KMS-11 (cell line): ENCODE measurements around the gene RHBDD1.

Experiments
- H2AFZ ChIP-seq: fragments of 200-600 bp; sonication (generic); 2 replicates; pipeline ENCODE4 v1.6.1; 2016; ENCODE audit warnings: antibody characterized with exemption, mixed run types, low read depth
- H3K27ac ChIP-seq: fragments of 200-600 bp; sonication (generic); 2 replicates; pipeline ENCODE4 v1.6.1; 2016; ENCODE audit warnings: mild to moderate bottlenecking, mixed run types
- H3K27me3 ChIP-seq: fragments of 200-600 bp; sonication (generic); 2 replicates; pipeline ENCODE4 v1.6.1; 2017; ENCODE audit warnings: mild to moderate bottlenecking, low read depth, mixed run types, moderate library complexity; ENCODE audit not compliant: insufficient read depth
- H3K36me3 ChIP-seq: fragments of 200-600 bp; sonication (generic); 2 replicates; pipeline ENCODE4 v1.6.1; 2017; ENCODE audit warnings: mild to moderate bottlenecking, mixed run types; ENCODE audit not compliant: insufficient read depth
- H3K4me1 ChIP-seq: fragments of 200-600 bp; sonication (generic); 2 replicates; pipeline ENCODE4 v1.6.1; 2016; ENCODE audit warnings: mild to moderate bottlenecking, low read depth, mixed run types; ENCODE audit not compliant: poor library complexity, severe bottlenecking
- H3K4me2 ChIP-seq: fragments of 200-600 bp; sonication (generic); 2 replicates; pipeline ENCODE4 v1.7.0; 2016; ENCODE audit warnings: mild to moderate bottlenecking, mixed run types
- H3K4me3 ChIP-seq: fragments of 200-600 bp; sonication (generic); IDR thresholded peaks from 2 replicates; pipeline ENCODE4 v1.6.1; 2017; ENCODE audit warnings: low read depth, low read length, mixed read lengths; ENCODE audit not compliant: insufficient read depth
- H3K79me2 ChIP-seq: fragments of 200-600 bp; sonication (generic); 2 replicates; pipeline ENCODE4 v1.6.1; 2016; ENCODE audit warnings: low read depth, mixed run types; ENCODE audit not compliant: insufficient read depth
- H3K9ac ChIP-seq: fragments of 200-600 bp; sonication (generic); 2 replicates; pipeline ENCODE4 v1.6.1; 2016; ENCODE audit warnings: mild to moderate bottlenecking, mixed run types
- H4K20me1 ChIP-seq: fragments of 200-600 bp; sonication (generic); 2 replicates; pipeline ENCODE4 v1.6.1; 2016; ENCODE audit warnings: mild to moderate bottlenecking, mixed run types; ENCODE audit not compliant: insufficient read depth
- TF ChIP-seq, protein P1 (sequence below): fragments of 200-600 bp; sonication (generic); conservative IDR thresholded peaks from 2 replicates; pipeline ENCODE4 v1.6.1; 2017; ENCODE audit warnings: low read depth, mild to moderate bottlenecking, antibody characterized with exemption, low read length, moderate library complexity, mixed read lengths

RHBDD1 gene

GRCh38 chr2:226910384-226910783 is 74.5 kb downstream of the RHBDD1 start:
- TF ChIP-seq, protein P1, sequence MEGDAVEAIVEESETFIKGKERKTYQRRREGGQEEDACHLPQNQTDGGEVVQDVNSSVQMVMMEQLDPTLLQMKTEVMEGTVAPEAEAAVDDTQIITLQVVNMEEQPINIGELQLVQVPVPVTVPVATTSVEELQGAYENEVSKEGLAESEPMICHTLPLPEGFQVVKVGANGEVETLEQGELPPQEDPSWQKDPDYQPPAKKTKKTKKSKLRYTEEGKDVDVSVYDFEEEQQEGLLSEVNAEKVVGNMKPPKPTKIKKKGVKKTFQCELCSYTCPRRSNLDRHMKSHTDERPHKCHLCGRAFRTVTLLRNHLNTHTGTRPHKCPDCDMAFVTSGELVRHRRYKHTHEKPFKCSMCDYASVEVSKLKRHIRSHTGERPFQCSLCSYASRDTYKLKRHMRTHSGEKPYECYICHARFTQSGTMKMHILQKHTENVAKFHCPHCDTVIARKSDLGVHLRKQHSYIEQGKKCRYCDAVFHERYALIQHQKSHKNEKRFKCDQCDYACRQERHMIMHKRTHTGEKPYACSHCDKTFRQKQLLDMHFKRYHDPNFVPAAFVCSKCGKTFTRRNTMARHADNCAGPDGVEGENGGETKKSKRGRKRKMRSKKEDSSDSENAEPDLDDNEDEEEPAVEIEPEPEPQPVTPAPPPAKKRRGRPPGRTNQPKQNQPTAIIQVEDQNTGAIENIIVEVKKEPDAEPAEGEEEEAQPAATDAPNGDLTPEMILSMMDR, result no peak
- Histone ChIP-seq H4K20me1 (no peaks in the 10 kb centered on the region), H3K79me2 (no peaks in the 10 kb centered on the region), H2AFZ (no peak overlapping the region), H3K27me3 (no peaks in the 10 kb centered on the region), H3K4me3 (no peak overlapping the region), H3K27ac (no peak overlapping the region), H3K36me3 (no peaks in the 10 kb centered on the region), H3K4me2 (no peak overlapping the region), H3K9ac (no peak overlapping the region), H3K4me1 (no peaks in the 10 kb centered on the region)

DNA sequence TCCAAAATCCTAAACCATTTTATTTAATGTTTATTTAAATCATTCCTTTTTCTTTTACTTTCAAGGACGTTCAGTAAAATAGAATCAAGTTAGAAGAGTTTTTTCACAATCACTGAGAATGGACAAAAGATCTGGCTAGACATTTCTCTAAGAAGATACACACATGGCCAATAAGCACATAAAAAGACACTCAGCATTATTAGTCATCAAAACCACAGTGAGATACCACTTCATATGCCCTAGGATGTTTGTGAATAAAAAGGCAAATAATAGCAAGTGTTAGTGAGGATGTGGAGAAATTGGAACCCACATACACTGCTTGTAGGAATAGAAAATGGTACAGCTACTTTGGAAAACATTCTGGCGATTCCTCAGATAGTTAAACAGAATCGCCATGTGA is 76.1 kb downstream of the RHBDD1 start:
- TF ChIP-seq, protein P1, result no peak
- Histone ChIP-seq H3K9ac (no peak overlapping the region), H3K36me3 (no peaks in the 10 kb centered on the region)

DNA sequence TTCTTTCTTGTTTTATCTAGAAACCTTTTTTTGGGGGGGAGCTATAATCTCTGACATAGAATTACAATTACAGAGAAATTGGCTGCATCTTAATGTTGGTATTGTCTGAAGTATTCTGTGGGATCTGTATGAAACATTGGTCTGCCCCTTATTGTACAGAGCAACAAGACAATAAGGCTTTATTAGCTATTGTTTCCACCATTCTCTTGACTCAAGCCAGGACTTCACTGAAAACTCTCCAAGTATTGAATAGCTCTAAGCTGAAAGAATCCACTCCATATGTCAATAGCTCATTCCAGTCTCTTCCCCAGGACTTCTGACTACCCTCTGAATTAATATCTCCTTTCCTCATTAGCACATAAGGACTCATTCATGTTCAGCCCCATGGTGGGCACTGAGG is 77.8 kb downstream of the RHBDD1 start:
- Histone ChIP-seq H4K20me1 (no peaks in the 10 kb centered on the region), H3K4me2 (no peak overlapping the region), H3K79me2 (no peaks in the 10 kb centered on the region), H3K36me3 (no peaks in the 10 kb centered on the region), H3K27ac (no peak overlapping the region), H2AFZ (no peak overlapping the region), H3K4me1 (no peaks in the 10 kb centered on the region), H3K4me3 (no peak overlapping the region), H3K9ac (no peak overlapping the region), H3K27me3 (no peaks in the 10 kb centered on the region)
- TF ChIP-seq, protein P1, result no peak

More for the DNA sequence above, 76.1 kb downstream of the RHBDD1 start:
- Histone ChIP-seq H3K4me1 (no peaks in the 10 kb centered on the region), H3K4me2 (no peak overlapping the region), H2AFZ (no peak overlapping the region), H4K20me1 (no peaks in the 10 kb centered on the region), H3K4me3 (no peak overlapping the region), H3K79me2 (no peaks in the 10 kb centered on the region), H3K27me3 (no peaks in the 10 kb centered on the region), H3K27ac (no peak overlapping the region)

DNA sequence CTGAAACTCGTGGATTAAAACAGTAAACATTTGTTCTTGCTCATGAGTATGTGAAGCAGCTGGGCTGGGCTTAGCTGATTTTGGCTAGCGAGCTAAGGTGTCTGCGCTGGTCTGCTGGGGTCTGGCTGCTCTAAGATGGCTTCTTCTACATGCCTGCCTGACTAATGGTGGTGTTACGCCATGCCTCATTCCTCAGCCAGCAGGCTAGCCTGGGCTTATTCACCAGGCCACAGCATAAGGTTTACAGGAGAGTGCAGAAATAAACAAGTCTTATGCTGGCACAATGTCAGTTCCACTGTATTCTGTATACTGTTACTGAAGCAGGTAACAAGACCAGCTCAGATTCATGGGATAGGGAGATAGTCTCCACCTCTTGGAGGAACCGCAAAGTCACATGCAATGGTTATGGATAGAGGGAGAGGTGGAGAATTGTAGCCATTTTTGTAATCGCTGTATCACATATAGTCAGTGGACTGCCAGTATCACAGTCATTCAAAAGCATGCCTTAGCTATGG is 80.0 kb downstream of the RHBDD1 start:
- H3K9ac ChIP-seq, result no peak overlapping the region
- no peaks in the 10 kb centered on the region for H3K36me3 ChIP-seq
- no peak overlapping the region for H2AFZ ChIP-seq
- H3K4me1 ChIP-seq, result no peaks in the 10 kb centered on the region
- H3K27ac ChIP-seq, result no peak overlapping the region
- no peak overlapping the region for H3K4me2 ChIP-seq
- H3K79me2 ChIP-seq, result no peaks in the 10 kb centered on the region
- H4K20me1 ChIP-seq, result no peaks in the 10 kb centered on the region
- H3K27me3 ChIP-seq, result no peaks in the 10 kb centered on the region
- TF ChIP-seq, protein P1, result no peak
- H3K4me3 ChIP-seq, result no peak overlapping the region
